Prostate gland (tissue), 2 donors: Measurements from ENCODE around the gene FUCA2. TPM values are rescaled to one million over a fixed set of nuclear protein-coding genes. Genes with fewer than 3 reads are reported as not detected.

ENCODE experiments used
- DNase-seq: peaks from one replicate; pipeline ENCODE4 v3.0.0-alpha.2; 2019; ENCODE audit warnings: low spot score
- H3K27ac ChIP-seq, 2 donors: fragments of 200-600 bp; sonication (generic); 2 replicates each; pipeline ENCODE4 v1.5.1; 2017 to 2019
- H3K27me3 ChIP-seq: fragments of 200-600 bp; sonication (generic); replicated peaks from 2 replicates; pipeline ENCODE4 v1.5.1; 2019; ENCODE audit not compliant: insufficient read depth
- H3K36me3 ChIP-seq, 2 donors: fragments of 200-600 bp; sonication (generic); 1 replicate in 1 of 2; 2 replicates in 1 of 2; pipeline versions ENCODE4 v1.5.1 to v1.8.1; 2017 to 2019
- H3K4me1 ChIP-seq: fragments of 200-600 bp; sonication (generic); replicated peaks from 2 replicates; pipeline ENCODE4 v1.5.1; 2019
- H3K4me3 ChIP-seq, 2 donors: fragments of 200-600 bp; sonication (generic); 2 replicates each; pipeline ENCODE4 v1.5.1; 2017 to 2019
- H3K9me3 ChIP-seq: fragments of 200-600 bp; sonication (generic); 2 replicates; pipeline ENCODE4 v1.5.1; 2017
- POLR2A ChIP-seq: fragments of 450-650 bp; IDR thresholded peaks from one replicate; pipeline ENCODE4 v1.6.1; 2016; ENCODE audit warnings: antibody characterized with exemption, mild to moderate bottlenecking
- POLR2AphosphoS5 ChIP-seq: sonication (generic); formaldehyde crosslinking; IDR thresholded peaks from one replicate; pipeline ENCODE4 v1.6.1; 2017; ENCODE audit warnings: antibody characterized with exemption
- WGBS: methylation state at CpG from one replicate; pipeline ENCODE4 v1.1.5; 2018; 5-methylcytosine and 5-hydroxymethylcytosine counted together
- intact Hi-C: fragments of 100-400 bp; cut with DNase I; formaldehyde crosslinking; loops from one replicate; pipeline ENCODE4 v1.14.2; 2022
- total RNA-seq, 2 donors: library from RNA; depleted of rRNA; stranded (reverse); fragments of >200 nt; gene quantifications; one replicate each; pipeline ENCODE4 v1.1.0, GENCODE V29; 2016
- TF ChIP-seq, protein P1 (sequence below), 4 experiments: fragments of 200-600 bp in 2 of 4; fragments of 450-650 bp in 2 of 4; sonication (generic) in 2 of 4; IDR thresholded peaks; 1 replicate in 3 of 4; 2 replicates in 1 of 4; pipeline ENCODE4 v1.5.1; 2016 to 2019; ENCODE audit warnings: antibody characterized with exemption in 4 of 4, mild to moderate bottlenecking in 2 of 4, moderate library complexity in 2 of 4

The FUCA2 gene
- total RNA-seq, 2 donors from 2014 or later = 32.5 to 32.7 TPM

DNA sequence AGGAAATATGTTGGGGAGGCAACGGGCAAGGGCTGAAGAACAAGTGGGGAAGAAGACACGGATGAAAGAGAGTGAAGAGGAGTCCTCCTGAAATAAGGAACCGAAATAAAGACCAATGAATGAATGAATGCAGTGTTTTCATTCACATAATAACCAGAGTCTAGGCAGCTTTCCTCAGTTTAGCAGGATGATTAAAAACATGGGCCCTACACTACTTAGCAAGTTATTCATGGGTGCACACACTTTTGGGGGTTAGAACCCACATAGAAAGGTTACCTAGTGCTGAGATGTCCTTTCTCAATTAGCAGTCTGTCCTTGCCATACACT lies 5.9 kb upstream of the FUCA2 start:
- H3K4me3 ChIP-seq = no peak overlapping the region
- TF ChIP-seq POLR2A (no peak), POLR2AphosphoS5 (no peak)
- TF ChIP-seq, protein P1, sequence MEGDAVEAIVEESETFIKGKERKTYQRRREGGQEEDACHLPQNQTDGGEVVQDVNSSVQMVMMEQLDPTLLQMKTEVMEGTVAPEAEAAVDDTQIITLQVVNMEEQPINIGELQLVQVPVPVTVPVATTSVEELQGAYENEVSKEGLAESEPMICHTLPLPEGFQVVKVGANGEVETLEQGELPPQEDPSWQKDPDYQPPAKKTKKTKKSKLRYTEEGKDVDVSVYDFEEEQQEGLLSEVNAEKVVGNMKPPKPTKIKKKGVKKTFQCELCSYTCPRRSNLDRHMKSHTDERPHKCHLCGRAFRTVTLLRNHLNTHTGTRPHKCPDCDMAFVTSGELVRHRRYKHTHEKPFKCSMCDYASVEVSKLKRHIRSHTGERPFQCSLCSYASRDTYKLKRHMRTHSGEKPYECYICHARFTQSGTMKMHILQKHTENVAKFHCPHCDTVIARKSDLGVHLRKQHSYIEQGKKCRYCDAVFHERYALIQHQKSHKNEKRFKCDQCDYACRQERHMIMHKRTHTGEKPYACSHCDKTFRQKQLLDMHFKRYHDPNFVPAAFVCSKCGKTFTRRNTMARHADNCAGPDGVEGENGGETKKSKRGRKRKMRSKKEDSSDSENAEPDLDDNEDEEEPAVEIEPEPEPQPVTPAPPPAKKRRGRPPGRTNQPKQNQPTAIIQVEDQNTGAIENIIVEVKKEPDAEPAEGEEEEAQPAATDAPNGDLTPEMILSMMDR (IDR thresholded peaks at IDR 0.05) = no peak
- intact Hi-C loops = no loop called here
- no peak for DNase-seq
- no peaks in the 10 kb centered on the region for H3K36me3 ChIP-seq
- H3K4me1 ChIP-seq = no peaks in the 10 kb centered on the region
- no peaks in the 10 kb centered on the region for H3K9me3 ChIP-seq
- 54% methylated on average over 3 of the region's 3 CpGs for WGBS
- H3K27me3 ChIP-seq = no peaks in the 10 kb centered on the region
- no peak overlapping the region for H3K27ac ChIP-seq

DNA sequence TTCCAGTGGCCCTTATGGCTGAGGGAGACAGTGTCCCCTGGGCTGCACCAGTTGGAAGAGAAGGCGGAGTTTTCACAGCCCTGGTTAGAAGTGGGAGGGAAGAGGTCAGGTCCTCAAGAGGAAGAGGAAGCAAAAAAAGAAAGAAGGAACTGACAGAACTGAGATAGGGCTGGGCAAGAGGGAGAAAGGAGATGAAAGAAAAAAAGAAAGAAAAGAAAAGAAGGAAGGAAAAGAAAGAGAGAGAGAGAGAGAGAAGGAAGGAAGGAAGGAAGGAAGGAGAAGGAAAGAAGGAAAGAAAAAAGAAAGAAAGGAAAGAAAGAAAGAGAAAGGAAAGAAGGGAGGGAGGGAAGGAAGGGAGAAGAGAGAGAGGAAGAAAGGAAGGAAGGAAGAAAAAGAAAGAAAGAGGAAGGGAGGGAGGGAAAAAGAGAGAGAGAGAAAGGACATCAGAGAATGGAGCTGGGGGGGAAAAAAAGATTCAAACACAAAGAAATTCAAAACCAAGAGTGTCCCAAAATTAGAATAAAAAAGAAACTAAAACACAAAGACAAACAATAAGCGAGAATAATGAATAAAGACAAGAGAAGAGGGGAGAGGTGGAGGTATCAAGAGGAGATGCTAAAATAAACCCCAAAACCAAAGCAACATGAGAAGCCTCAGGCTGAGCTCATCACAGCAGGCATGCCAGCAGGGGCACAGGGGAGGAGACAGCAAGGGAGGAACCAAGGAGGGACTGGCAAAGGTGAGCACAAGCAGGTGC lies 5.3 kb upstream of the FUCA2 start:
- WGBS = 64% methylated on average over 2 of the region's 2 CpGs
- H3K36me3 ChIP-seq = no peaks in the 10 kb centered on the region
- H3K27me3 ChIP-seq = no peaks in the 10 kb centered on the region
- no peak overlapping the region for H3K4me3 ChIP-seq
- TF ChIP-seq POLR2A = no peak
- no peak for TF ChIP-seq POLR2AphosphoS5
- TF ChIP-seq, protein P1 (IDR thresholded peaks at IDR 0.05) = no peak
- H3K9me3 ChIP-seq = no peaks in the 10 kb centered on the region
- intact Hi-C loops = no loop called here
- H3K27ac ChIP-seq = no peak overlapping the region
- no peak for DNase-seq
- H3K4me1 ChIP-seq = no peaks in the 10 kb centered on the region

DNA sequence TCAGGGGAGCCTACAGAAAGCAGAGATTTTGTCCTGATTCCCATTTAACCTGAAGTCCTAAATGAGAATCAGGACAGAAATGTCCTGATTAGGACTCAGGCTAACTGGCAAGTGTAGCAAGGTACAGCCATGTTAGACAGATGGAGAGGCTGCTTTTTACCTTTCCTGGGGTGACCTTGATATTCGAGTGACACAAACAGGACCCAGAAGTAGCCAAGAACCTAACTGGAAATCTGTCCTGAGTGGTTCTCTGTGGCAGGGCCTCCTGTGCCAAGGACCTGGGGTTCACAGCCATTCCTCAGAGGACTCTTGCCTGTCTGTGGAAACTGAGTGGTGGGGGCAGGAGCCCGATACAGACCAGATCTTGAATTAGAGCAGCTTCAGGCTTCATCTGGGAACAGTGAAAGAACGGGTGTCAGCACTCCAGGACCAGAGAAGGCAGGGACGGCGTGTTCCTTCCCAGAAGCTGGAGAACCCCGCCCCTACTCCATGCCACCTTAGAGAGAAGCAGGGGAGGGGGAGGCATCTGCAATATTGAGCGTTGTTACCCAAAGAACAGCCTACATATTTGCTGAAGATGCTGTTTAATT lies 4.3 kb upstream of the FUCA2 start:
- Histone ChIP-seq H3K4me1 (no peaks in the 10 kb centered on the region), H3K4me3 (no peak overlapping the region), H3K36me3 (no peaks in the 10 kb centered on the region), H3K27ac (no peak overlapping the region), H3K9me3 (no peaks in the 10 kb centered on the region), H3K27me3 (no peaks in the 10 kb centered on the region)
- intact Hi-C loops = no loop called here
- TF ChIP-seq POLR2AphosphoS5 = no peak
- TF ChIP-seq, protein P1 (IDR thresholded peaks at IDR 0.05) = no peak
- TF ChIP-seq POLR2A = no peak
- 72% methylated on average over 7 of the region's 7 CpGs for WGBS
- no peak for DNase-seq

DNA sequence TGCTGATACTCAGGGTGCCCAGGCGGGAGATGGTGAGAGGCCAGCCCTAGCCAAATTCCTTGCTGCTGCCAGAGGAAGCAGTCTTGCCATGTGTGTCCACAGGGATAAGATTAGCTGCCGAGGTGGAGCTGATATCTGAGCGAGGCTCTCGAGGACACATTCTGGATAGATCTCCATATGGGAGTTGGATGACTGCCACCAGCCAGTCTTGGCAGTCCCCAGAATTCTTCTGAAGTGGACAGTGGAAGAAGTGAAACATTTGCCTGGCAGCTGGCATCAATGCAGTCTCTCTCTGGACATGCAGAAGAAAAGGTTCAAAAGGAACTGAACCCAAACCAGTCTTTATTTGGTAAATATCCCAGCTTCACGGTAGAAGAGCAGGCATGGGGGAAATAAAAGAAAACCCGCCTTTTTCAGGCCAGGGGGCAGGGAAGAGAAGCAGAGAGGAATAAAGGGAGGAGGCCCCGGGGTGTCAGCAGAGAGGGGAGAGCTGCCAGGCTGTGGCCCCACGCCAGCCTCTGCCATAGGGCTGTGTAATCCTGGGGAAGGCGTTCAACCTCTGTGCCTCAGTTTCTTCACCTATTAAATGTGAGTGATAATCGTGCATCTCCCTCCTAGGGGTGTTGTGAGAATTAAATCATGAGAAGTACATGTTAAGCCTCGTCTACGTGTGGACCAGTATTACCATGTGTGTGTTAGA lies 3.7 kb upstream of the FUCA2 start:
- no peak for DNase-seq
- H3K36me3 ChIP-seq = no peaks in the 10 kb centered on the region
- no peak overlapping the region for H3K4me3 ChIP-seq
- no peaks in the 10 kb centered on the region for H3K9me3 ChIP-seq
- no peak overlapping the region for H3K27ac ChIP-seq
- no peaks in the 10 kb centered on the region for H3K27me3 ChIP-seq
- no peaks in the 10 kb centered on the region for H3K4me1 ChIP-seq
- intact Hi-C loops = no loop called here
- 65% methylated on average over 12 of the region's 12 CpGs for WGBS
- TF ChIP-seq, protein P1 (IDR thresholded peaks at IDR 0.05) = no peak
- no peak for TF ChIP-seq POLR2A
- TF ChIP-seq POLR2AphosphoS5 = no peak
